Left colon (tissue), 2 donors: ENCODE data around the gene SEPTIN5. TPM values are rescaled to one million over a fixed set of nuclear protein-coding genes. Genes with fewer than 3 reads are reported as not detected.

Source experiments
- ATAC-seq: fragments of 200-7000 bp; cut with Tn5 transposase; one replicate; pipeline ENCODE4 v1.9.1; 2020; ENCODE audit warnings: mild to moderate bottlenecking, moderate library complexity
- DNase-seq, 2 donors: peaks; one replicate each; pipeline ENCODE4 v3.0.0-alpha.2; 2020
- intact Hi-C, 2 donors: fragments of 100-400 bp; cut with DNase I in 1 of 2; cut with micrococcal nuclease in 1 of 2; formaldehyde crosslinking; loops; one replicate each; pipeline versions ENCODE4 v1.11.2 to v1.14.0; 2022; cut with DNase I, micrococcal nuclease
- total RNA-seq, 2 donors: library from RNA; stranded (reverse); fragmentation: NEBNext Ultra II Directional; extraction: Animal tissue kit (Norgen Biotek cat#: 25700); gene quantifications; one replicate each; pipeline ENCODE4 v1.2.1, GENCODE V29; 2021
- donor health status: DM: no; HTN: no; CAD: no.
- donor health status: DM: yes; HTN: yes; CAD: no.

Gene SEPTIN5
- total RNA-seq, 2 donors from 2014 or later: 4.4 to 4.6 TPM

- intact Hi-C loops: no loop called here
- ATAC-seq (no peak), DNase-seq (no peak)
Observed at GRCh38 chr22:19727310-19728150, 13.2 kb downstream of the SEPTIN5 start.

GRCh38 chr22:19728271-19728670 is 14.0 kb downstream of the SEPTIN5 start:
- no peak for DNase-seq
- intact Hi-C loops: no loop called here
- ATAC-seq: no peak

DNA sequence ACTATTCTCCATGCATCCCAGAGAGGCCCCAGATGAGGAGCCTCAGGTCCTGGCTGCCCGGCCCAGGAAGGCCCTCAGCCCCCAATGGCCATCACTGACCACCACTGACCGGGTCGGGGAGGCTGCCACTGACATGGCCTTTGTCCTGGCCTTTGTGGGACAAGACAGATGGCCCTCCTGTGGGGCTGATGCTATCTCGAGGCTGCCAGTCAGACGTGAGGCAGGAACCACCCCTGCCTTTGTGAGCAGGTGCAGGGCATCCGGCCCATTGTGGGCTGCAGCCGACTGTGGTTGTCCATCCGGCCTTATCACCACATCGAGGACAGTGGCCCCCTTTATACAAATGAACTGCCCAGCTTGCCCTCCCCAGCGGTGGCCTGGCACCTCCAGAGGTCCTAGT is 14.5 kb downstream of the SEPTIN5 start:
- no peak for DNase-seq
- ATAC-seq: no peak
- intact Hi-C loops: no loop called here

GRCh38 chr22:19729507-19729906 is 15.2 kb downstream of the SEPTIN5 start:
- DNase-seq: no peak
- intact Hi-C loops: no loop called here
- ATAC-seq: no peak

DNA sequence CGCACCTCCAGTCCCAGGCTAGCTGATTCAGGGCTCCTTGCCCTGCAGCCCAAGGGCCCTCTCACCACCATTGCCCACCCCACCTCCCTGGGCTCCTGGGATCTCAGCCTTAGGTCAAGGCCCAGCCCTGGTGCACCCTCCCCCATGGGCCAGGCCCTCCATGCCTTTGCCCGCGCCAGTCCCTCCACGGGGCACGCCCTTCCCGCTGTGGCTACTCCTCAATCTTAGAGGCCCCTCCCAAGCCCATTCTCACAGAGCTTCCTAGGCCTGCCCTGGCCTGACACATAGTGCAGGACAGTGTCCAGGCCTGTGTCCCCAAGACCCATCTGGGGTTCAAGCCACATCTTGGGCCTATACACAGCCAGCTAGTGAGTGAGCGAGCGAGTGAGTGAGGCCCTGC is 15.9 kb downstream of the SEPTIN5 start:
- peak; percentile 26 for ATAC-seq
- intact Hi-C loops: loop anchor here (5.0 kb wide), 2 partner anchors 177 to 182 kb away; no protein-coding TSS in a partner anchor
- DNase-seq: no peak

DNA sequence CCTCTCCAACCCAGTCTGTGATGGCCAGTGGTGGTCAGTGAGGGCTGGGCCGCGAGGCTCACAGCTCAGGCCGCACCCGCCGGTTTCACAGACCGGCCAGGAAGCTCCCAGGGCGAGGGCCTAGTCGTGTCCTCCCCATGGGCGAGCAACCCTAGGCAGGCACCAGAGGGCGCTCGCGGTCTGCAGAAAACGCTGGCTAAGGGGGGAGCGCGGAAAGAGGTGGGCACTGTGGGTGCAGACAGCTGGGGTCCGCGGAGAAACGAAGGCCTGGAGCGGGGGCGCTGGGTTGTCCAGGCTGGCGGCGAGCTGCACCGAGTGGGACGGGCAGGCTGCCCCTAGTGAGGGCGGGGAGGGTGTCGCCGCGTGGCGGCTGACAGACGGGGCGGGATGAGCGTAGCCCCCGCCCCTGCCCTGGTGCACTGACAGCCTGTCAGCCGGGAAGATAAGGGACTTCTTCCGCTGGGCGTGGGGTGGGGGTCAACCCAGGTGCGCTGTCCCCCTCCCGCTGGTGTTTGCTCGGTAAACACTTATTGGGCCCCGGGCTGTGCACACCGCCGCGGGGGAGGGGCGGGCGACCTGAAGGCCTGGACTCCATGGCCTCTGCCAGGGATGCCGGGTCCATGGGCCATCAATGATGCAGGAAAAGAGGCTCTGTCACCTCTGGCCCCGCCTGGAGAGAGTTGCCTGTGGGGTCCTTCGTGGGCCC is 16.5 kb downstream of the SEPTIN5 start:
- DNase-seq (peak; percentile 53 to 87), ATAC-seq (peak; percentile 91)
- intact Hi-C loops: loop anchor here (5.0 kb wide), 2 partner anchors 176 to 181 kb away; no protein-coding TSS in a partner anchor

DNA sequence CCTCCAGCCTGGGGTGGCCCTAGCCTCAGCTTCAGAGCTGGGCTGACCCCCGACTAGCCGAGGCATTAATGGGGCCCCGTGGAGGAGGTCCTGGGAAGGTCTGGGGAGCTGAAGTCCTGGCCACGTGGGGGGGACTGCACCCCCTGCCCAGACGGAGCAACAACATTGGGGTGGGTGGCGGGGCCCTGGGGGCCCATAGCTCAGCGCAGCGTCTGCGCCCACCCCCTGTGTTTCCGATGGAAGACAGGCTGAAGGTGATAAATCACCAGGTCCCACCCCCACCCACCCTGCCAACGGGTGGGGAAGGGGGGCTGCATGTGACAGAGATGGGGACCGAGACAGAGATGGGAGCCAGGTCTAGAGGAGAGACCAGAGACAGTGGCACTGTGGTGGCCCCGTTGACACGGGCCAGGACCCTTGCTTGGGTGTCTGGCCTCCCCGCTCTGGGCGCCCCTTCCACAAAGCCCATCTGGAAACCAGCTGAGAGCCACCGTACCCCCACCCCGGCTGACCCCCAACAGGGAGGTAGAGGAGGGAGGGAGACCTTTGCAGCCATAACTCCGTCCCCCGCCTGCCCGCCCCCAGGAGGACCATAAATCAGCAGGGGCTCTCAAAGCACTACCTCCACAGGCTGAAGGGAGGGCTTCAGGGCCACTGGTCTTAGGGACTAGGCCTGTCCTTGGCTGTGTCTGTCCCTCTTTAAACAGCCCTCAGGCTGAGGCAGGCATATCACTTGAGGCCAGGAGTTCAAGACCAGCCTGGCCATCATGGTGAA is 17.2 kb downstream of the SEPTIN5 start:
- DNase-seq (no peak), ATAC-seq (no peak)
- intact Hi-C loops: loop anchor here (5.0 kb wide), 2 partner anchors 176 to 181 kb away; no protein-coding TSS in a partner anchor

DNA sequence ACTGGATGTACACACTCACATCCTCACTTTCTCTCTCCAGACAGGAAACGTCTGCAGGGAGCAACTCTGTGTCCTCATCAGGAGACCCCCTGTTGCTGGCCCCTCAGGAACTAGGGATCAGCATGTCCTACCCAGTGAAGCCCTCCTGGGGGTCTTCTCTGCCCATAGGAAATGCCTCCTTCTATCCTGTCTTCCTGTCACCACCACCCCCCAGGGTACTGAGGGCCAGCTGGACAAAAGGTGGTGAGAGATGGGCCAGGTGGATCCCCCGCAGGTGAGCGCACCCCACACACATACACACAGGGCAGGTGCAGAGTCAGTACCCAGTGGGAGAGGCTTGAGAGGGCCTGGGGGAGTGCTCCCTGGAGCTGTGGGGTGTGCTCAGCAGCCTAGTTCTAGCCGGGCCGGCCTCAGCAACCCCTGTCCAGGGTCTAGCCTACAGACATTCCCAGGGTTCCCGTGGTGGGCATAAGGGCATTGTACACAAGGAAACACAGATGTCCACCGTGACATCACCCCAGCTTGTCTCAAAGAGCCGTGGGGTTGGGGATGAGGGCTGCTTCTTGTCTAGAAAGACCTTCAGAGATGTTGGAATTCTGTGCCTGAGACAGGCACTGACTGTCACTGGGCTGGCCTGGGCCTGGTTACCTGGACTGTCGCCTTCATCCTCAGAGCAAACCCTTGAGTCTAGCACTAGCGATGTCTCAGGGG is 18.3 kb downstream of the SEPTIN5 start:
- ATAC-seq (no peak), DNase-seq (no peak)
- intact Hi-C loops: loop anchor here (5.0 kb wide), 2 partner anchors 175 to 180 kb away; no protein-coding TSS in a partner anchor

GRCh38 chr22:19733755-19734154 is 19.5 kb downstream of the SEPTIN5 start:
- intact Hi-C loops: loop anchor here (5.0 kb wide), 2 partner anchors 174 to 179 kb away; no protein-coding TSS in a partner anchor
- ATAC-seq: no peak
- DNase-seq: no peak

- no peak for DNase-seq
- intact Hi-C loops: loop anchor here (5.0 kb wide), 2 partner anchors 173 to 178 kb away; no protein-coding TSS in a partner anchor
- ATAC-seq: no peak
Observed at GRCh38 chr22:19734163-19734562, 19.9 kb downstream of the SEPTIN5 start.

- DNase-seq: no peak
- ATAC-seq: no peak
- intact Hi-C loops: loop anchor here (5.0 kb wide), 2 partner anchors 172 to 177 kb away; no protein-coding TSS in a partner anchor
Observed at GRCh38 chr22:19734837-19735382, 20.6 kb downstream of the SEPTIN5 start.

DNA sequence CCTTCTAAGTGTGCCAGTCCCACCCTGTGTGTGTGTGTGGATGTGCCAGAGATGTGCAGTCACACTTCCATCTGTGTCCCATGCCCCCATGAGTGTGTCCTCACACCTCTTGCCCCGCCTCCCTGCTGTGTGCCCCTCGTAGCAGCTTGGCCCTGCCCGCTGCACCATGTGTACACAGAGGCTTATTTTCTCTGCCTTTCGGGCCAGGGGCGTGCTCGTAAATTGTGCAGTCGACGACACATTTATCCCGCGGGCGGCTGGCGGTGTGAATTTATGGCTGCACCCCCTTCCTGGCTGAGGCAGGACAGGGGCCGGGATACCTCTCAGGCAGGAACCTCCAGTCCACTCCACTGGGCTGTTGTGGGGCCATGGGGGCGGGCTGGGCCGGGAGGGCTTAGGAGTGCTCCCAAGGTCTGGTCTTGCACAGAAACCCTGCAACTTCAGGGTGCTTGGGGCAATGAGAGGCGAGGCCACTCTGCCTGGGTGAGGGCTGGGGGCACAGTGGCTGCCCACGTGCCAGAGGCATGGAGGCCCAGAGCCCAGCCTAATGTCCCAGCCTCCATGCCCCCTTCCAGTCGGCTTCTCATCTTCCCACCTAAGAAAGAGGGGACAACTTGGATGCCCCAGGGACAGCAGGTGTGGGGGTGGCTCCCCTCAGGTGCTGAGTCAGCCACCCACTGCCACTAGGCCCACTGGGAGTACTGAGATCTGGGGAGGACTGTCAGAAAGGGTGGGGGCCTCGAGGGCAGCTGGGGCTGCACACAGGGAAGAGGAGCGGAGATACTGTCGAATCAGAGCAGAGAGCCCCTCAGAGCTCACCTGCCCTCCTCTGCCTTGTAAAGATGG is 21.6 kb downstream of the SEPTIN5 start:
- ATAC-seq (no peak), DNase-seq (no peak)
- intact Hi-C loops: no loop called here

DNA sequence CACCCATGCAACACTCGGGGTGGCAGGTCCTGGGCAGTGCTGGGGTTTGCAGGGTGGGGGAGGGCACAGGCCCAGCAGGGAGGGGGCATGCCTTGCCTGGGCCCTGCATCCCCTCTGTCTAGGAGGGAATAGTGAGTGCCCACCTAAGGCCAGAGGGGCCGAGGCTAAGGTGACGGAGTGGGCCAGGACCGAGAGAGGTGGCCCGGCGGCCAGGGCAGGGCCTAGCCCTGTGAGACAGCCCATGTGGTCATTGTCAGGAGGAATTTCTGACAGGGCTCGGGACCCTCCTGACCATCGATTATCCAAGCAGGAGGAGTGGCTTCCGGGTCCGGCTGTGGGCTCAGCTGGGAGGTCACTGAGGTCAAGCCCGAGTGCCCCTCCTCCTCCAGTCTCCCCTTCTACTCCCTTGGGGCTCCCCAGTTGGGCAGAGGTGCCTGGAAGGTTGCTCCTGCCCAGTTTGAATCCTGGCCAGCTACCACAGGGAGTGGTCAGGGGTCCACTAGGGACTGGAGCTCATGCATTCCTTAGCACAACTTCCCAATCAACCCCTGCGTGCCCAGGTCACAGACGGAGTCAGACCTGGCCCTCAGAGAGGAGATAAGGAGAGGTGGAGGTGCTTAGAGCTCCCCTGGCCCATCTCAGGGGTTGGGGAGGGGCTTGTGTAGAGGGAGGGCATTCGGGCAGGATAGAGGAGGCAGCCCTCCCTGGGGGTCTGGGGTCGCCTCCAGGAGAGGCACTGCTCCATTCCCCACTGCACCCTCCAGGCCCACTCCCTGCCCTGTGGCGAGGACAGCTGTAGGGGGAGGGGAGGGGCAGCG is 23.8 kb downstream of the SEPTIN5 start:
- intact Hi-C loops: no loop called here
- DNase-seq (no peak), ATAC-seq (no peak)

DNA sequence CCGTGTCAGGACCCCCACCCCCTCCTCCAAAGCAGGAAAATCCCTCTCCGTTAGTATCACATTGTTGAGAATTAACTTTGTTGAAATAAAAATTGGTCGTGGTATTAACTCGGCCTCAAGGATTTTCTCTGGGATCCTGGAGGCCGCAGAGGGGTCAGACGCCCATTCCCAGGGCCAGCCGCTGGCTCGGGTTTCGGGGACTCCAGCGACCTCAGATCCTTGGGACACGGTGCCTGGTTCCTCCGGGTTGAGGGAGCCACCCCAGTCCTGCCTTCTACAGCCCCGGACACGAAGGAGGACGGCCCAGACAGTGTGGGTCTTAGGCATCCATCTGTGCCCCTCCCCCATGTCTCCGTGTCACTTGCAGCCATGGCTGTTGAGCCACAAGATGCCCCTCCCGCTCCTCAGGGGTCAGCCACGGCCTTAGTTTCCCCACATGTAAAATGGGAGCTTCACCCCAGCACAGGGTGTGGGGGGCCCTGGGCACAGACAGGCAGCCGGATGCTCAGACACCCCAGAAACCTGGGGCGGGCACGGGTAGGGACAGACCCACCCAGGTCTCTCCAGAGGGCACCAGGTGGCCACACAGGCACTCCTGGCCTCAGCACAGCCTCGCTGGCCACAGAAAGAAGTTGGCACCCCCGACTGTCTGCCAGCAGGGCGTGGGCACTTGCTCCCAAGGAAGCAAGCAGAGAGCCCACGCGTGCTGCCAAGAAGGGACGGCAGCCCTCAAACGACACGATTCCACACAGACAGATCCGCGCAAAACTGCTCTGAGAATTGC is 24.6 kb downstream of the SEPTIN5 start:
- no peak for DNase-seq
- ATAC-seq: no peak
- intact Hi-C loops: no loop called here

- no peak for ATAC-seq
- intact Hi-C loops: no loop called here
- no peak for DNase-seq
Observed at GRCh38 chr22:19739448-19739895, 25.2 kb downstream of the SEPTIN5 start.
